Measurements from ENCODE around the gene GFOD1.
A peak's percentile ranks its signal among the peaks of the same experiment; 100 is the strongest.

The GFOD1 gene

DNA sequence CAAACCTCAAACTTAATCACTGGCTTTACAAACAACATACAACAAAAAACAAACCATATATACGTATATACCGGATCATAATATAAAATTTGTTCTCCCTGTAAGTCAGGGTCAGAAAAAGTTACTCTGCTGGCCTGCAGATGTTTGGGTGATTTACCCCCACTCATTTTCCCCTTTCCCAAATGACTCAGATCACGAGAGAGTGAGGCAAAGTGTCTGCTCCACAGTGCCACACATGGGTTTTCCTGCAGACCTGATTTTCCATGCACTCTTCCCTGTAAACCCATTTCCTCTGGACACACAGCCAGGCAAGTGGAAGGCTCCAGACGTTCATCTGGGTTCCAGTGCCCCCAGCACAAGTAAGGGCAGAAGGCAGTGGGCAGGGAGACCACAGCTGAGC is 23.5 kb downstream of the GFOD1 start:
- Histone ChIP-seq H4K20me1 (ENCODE audit: insufficient read depth, low read length, poor library complexity, severe bottlenecking) (no peaks in the 10 kb centered on the region), H3K27me3 (ENCODE audit: insufficient read depth, low read length, poor library complexity, severe bottlenecking) (no peaks in the 10 kb centered on the region), H3K79me2 (ENCODE audit: insufficient read depth, low read length) (peaks cover 29% of the 10 kb centered on the region; the same call in 1 of the 2 replicates), H3K36me3 (ENCODE audit: insufficient read depth, low read length) (peaks cover 4% of the 10 kb centered on the region; the same call in 1 of the 2 replicates), H3K9ac (ENCODE audit: low read depth, low read length, poor library complexity, severe bottlenecking) (no peak overlapping the region), H2AFZ (ENCODE audit: low read length) (no peak overlapping the region), H3F3A (ENCODE audit: low read depth) (no peaks in the 10 kb centered on the region), H3K4me3 (ENCODE audit: low read length, poor library complexity, severe bottlenecking) (no peak overlapping the region), H3K4me2 (ENCODE audit: low read depth, low read length, poor library complexity, severe bottlenecking) (no peak overlapping the region), H3K9me3 (ENCODE audit: insufficient read depth, low read depth, low read length) (no peaks in the 10 kb centered on the region), H3K9me2 (replicated peaks; ENCODE audit: low read depth, low read length) (no peaks in the 10 kb centered on the region), H3K4me1 (ENCODE audit: insufficient read depth, low read length, poor library complexity, severe bottlenecking) (peaks cover 42% of the 10 kb centered on the region)
- no peak for TF ChIP-seq EZH2phosphoT487 (IDR thresholded peaks at IDR 0.05; ENCODE audit: borderline replicate concordance)
- TF ChIP-seq CTCF (conservative IDR thresholded peaks at IDR 0.05; ENCODE audit: low read length), result no peak

DNA sequence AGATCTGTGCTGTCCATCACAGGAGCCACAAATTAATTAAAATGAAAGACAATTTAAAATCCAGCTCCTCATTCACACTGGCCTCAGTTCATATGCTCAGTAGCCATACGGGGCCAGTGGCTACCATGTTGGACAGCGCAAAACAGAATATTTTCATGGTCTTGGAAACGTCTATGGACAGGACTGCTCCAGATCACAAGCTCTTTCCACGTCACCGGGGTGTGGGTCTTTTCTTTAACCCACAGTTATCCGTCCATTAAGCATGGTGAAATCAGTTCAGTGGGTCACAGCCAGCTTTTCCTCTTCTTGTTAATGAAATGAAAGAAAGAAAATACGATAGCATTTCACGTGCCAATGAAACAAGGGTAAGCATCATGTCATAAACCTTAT is 24.1 kb downstream of the GFOD1 start:
- no peaks in the 10 kb centered on the region for H3K9me3 ChIP-seq (ENCODE audit: insufficient read depth, low read depth, low read length)
- no peaks in the 10 kb centered on the region for H3K36me3 ChIP-seq (ENCODE audit: insufficient read depth, low read length)
- no peak overlapping the region for H3K4me3 ChIP-seq (ENCODE audit: low read length, poor library complexity, severe bottlenecking)
- H3F3A ChIP-seq (ENCODE audit: low read depth), result no peaks in the 10 kb centered on the region
- no peak overlapping the region for H3K4me2 ChIP-seq (ENCODE audit: low read depth, low read length, poor library complexity, severe bottlenecking)
- no peak overlapping the region for H2AFZ ChIP-seq (ENCODE audit: low read length)
- peaks cover 29% of the 10 kb centered on the region; the same call in 1 of the 2 replicates for H3K79me2 ChIP-seq (ENCODE audit: insufficient read depth, low read length)
- H3K4me1 ChIP-seq (ENCODE audit: insufficient read depth, low read length, poor library complexity, severe bottlenecking), result peaks cover 48% of the 10 kb centered on the region
- no peaks in the 10 kb centered on the region for H3K27me3 ChIP-seq (ENCODE audit: insufficient read depth, low read length, poor library complexity, severe bottlenecking)
- no peak overlapping the region for H3K9ac ChIP-seq (ENCODE audit: low read depth, low read length, poor library complexity, severe bottlenecking)
- no peaks in the 10 kb centered on the region for H3K9me2 ChIP-seq (replicated peaks; ENCODE audit: low read depth, low read length)
- TF ChIP-seq CTCF (conservative IDR thresholded peaks at IDR 0.05; ENCODE audit: low read length), result no peak
- no peak for TF ChIP-seq EZH2phosphoT487 (IDR thresholded peaks at IDR 0.05; ENCODE audit: borderline replicate concordance)
- H4K20me1 ChIP-seq (ENCODE audit: insufficient read depth, low read length, poor library complexity, severe bottlenecking), result no peaks in the 10 kb centered on the region

- Histone ChIP-seq H3K9ac (ENCODE audit: low read depth, low read length, poor library complexity, severe bottlenecking) (peak overlapping the region; percentile 9), H2AFZ (ENCODE audit: low read length) (no peak overlapping the region), H3K9me3 (ENCODE audit: insufficient read depth, low read depth, low read length) (no peaks in the 10 kb centered on the region), H3K36me3 (ENCODE audit: insufficient read depth, low read length) (no peaks in the 10 kb centered on the region), H3K27me3 (ENCODE audit: insufficient read depth, low read length, poor library complexity, severe bottlenecking) (no peaks in the 10 kb centered on the region), H4K20me1 (ENCODE audit: insufficient read depth, low read length, poor library complexity, severe bottlenecking) (no peaks in the 10 kb centered on the region), H3K79me2 (ENCODE audit: insufficient read depth, low read length) (peaks cover 32% of the 10 kb centered on the region; the same call in 1 of the 2 replicates), H3K4me1 (ENCODE audit: insufficient read depth, low read length, poor library complexity, severe bottlenecking) (peaks cover 48% of the 10 kb centered on the region), H3K9me2 (replicated peaks; ENCODE audit: low read depth, low read length) (no peaks in the 10 kb centered on the region), H3K4me2 (ENCODE audit: low read depth, low read length, poor library complexity, severe bottlenecking) (peak overlapping the region; percentile 51), H3F3A (ENCODE audit: low read depth) (no peaks in the 10 kb centered on the region), H3K4me3 (ENCODE audit: low read length, poor library complexity, severe bottlenecking) (no peak overlapping the region)
- no peak for TF ChIP-seq EZH2phosphoT487 (IDR thresholded peaks at IDR 0.05; ENCODE audit: borderline replicate concordance)
- TF ChIP-seq CTCF (conservative IDR thresholded peaks at IDR 0.05; ENCODE audit: low read length), result no peak
Observed at GRCh38 chr6:13462458-13463327, 24.7 kb downstream of the GFOD1 start.
